ENCODE data around the gene SORBS1.

DNA sequence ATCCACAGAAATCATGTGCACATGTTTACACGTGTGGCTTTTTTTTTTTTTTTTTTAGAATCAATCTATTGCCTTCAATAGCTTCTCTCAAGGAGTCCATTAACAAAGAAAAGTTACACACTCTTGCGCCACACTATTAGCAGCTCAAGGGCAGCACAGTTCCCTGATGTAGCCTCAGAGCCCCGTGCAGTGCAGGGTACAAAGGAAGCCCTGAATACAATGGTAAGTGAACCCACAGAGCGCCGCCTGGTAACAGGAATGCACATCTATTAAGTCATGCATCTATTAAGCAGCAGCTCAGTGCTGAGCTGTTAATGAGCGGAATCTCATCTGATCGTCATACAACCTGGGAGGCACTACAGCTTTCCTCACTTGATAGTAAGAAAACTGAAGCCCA lies 156.7 kb downstream of the SORBS1 start:
- TF ChIP-seq CTCF (IDR thresholded peaks at IDR 0.05): no peak
- no peak for TF ChIP-seq POLR2A (IDR thresholded peaks at IDR 0.05)
